ENCODE measurements around the gene ZSWIM1.
"Not testable (repeated sequence)": the region's sequence is repeated elsewhere in the genome, so short reads cannot be mapped to it uniquely, and the experiment has no call there.

DNA sequence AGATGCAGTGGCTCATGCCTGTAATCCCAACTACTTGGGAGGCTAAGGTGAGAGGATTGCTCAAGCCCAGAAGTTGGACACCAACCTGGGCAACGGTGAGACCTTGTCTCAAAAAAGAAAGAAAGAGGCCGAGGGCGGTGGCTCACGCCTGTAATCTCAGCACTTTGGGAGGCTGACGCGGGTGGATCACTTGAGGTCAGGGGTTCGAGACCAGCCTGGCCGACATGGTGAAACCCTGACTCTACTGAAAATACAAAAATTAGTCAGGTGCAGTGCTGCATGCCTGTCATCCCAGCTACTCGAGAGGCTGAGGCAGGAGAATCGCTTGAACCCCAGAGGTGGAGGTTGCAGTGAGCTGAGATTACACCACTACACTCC lies 6.9 kb upstream of the ZSWIM1 start:
- TF ChIP-seq POLR2A (IDR thresholded peaks at IDR 0.05; ENCODE audit: low read length); GATA1 (IDR thresholded peaks at IDR 0.05; ENCODE audit: low read depth, low read length): not testable (repeated sequence)
